Ishikawa (cell line): Measurements from ENCODE around the gene RMI2.

Experiments
- CEBPB ChIP-seq: IDR thresholded peaks from 2 replicates; pipeline ENCODE4 v1.6.1; 2012
- CREB1 ChIP-seq: IDR thresholded peaks from 2 replicates; pipeline ENCODE4 v1.6.1; 2012; ENCODE audit warnings: low read depth
- EGR1 ChIP-seq: IDR thresholded peaks from 2 replicates; pipeline ENCODE4 v1.6.1; 2012
- EP300 ChIP-seq: IDR thresholded peaks from 2 replicates; pipeline ENCODE4 v1.6.1; 2012; ENCODE audit warnings: borderline replicate concordance
- FOXM1 ChIP-seq: IDR thresholded peaks from 2 replicates; pipeline ENCODE4 v1.6.1; 2012; ENCODE audit warnings: low read depth, borderline replicate concordance
- MAX ChIP-seq: IDR thresholded peaks from 2 replicates; pipeline ENCODE4 v1.6.1; 2012
- NFIC ChIP-seq: IDR thresholded peaks from 2 replicates; pipeline ENCODE4 v1.6.1; 2012
- RAD21 ChIP-seq: IDR thresholded peaks from 2 replicates; pipeline ENCODE4 v1.6.1; 2012; ENCODE audit warnings: low read depth
- REST ChIP-seq: IDR thresholded peaks from 2 replicates; pipeline ENCODE4 v1.6.1; 2012; ENCODE audit warnings: low read depth, mild to moderate bottlenecking
- TAF1 ChIP-seq: IDR thresholded peaks from 2 replicates; pipeline ENCODE4 v1.6.1; 2012; ENCODE audit warnings: low read depth, mild to moderate bottlenecking
- TCF12 ChIP-seq: IDR thresholded peaks from 2 replicates; pipeline ENCODE4 v1.6.1; 2012; ENCODE audit warnings: low read depth
- TEAD4 ChIP-seq: IDR thresholded peaks from 2 replicates; pipeline ENCODE4 v1.6.1; 2012
- USF1 ChIP-seq: IDR thresholded peaks from 2 replicates; pipeline ENCODE4 v1.6.1; 2012
- YY1 ChIP-seq: IDR thresholded peaks from 2 replicates; pipeline ENCODE4 v1.6.1; 2012; ENCODE audit warnings: low read depth
- ZBTB7A ChIP-seq: IDR thresholded peaks from 2 replicates; pipeline ENCODE4 v1.6.1; 2012; ENCODE audit warnings: low read depth

RMI2 gene

GRCh38 chr16:11345040-11345862, at the start of gene RMI2:
RMI2 (plus strand) TSS chr16:11345459; CDS start chr16:11345472, 13 bp downstream.
- TF ChIP-seq TEAD4 (no peak), NFIC (no peak), TAF1 (peak; percentile 74; the same call in 1 of the 2 replicates), YY1 (peak; percentile 89), REST (no peak), CREB1 (no peak), USF1 (0 out of 2 replicates have a peak, but pooled peaks have one; percentile 15), MAX (peak; percentile 96), EGR1 (peak; percentile 60), TCF12 (peak; percentile 50; the same call in 1 of the 2 replicates)

GRCh38 chr16:11295672-11296071, 49.6 kb upstream of the RMI2 start:
- TF ChIP-seq YY1 (no peak), TAF1 (no peak), REST (no peak), RAD21 (no peak), TEAD4 (no peak), USF1 (no peak), ZBTB7A (no peak), MAX (no peak), TCF12 (no peak), FOXM1 (no peak), CEBPB (no peak), NFIC (no peak), EGR1 (no peak), CREB1 (no peak), EP300 (no peak)

- TF ChIP-seq RAD21 (no peak), REST (no peak), TCF12 (no peak), USF1 (no peak), CREB1 (no peak), MAX (no peak), FOXM1 (no peak), TEAD4 (no peak), EGR1 (no peak), TAF1 (no peak), ZBTB7A (no peak), YY1 (no peak), NFIC (no peak), CEBPB (no peak), EP300 (no peak)
Measured at GRCh38 chr16:11296351-11296705, 48.9 kb upstream of the RMI2 start.
